IPS-20b (cell line): ENCODE measurements around the gene ST7.

Experiments
- H3K27ac ChIP-seq: one replicate; pipeline ENCODE4 v1.5.1; 2013; ENCODE audit warnings: low read length
- H3K27me3 ChIP-seq: 2 replicates; pipeline ENCODE4 v1.6.1; 2013; ENCODE audit warnings: mild to moderate bottlenecking, low read length, inconsistent platforms; ENCODE audit not compliant: insufficient read depth
- H3K36me3 ChIP-seq: 2 replicates; pipeline ENCODE4 v1.6.1; 2013; ENCODE audit warnings: low read depth, mild to moderate bottlenecking, inconsistent platforms, low read length, moderate library complexity; ENCODE audit not compliant: insufficient read depth
- H3K4me1 ChIP-seq: 2 replicates; pipeline ENCODE4 v1.6.1; 2013; ENCODE audit warnings: mild to moderate bottlenecking, control low read depth, inconsistent platforms, low read length, moderate library complexity; ENCODE audit not compliant: insufficient read depth
- H3K4me3 ChIP-seq: 2 replicates; pipeline ENCODE4 v1.5.1; 2013; ENCODE audit warnings: mild to moderate bottlenecking, low read length, inconsistent platforms
- H3K9ac ChIP-seq: 2 replicates; pipeline ENCODE4 v1.6.1; 2013; ENCODE audit warnings: low read depth, mild to moderate bottlenecking, inconsistent platforms, low read length, moderate library complexity
- H3K9me3 ChIP-seq: 2 replicates; pipeline ENCODE4 v1.6.1; 2013; ENCODE audit warnings: mild to moderate bottlenecking, low read depth, low read length, inconsistent platforms; ENCODE audit not compliant: insufficient read depth

The ST7 gene

GRCh38 chr7:117274951-117275350, 321.6 kb downstream of the ST7 start:
- H3K36me3 ChIP-seq: no peaks in the 10 kb centered on the region
- H3K9ac ChIP-seq: no peak overlapping the region
- no peaks in the 10 kb centered on the region for H3K4me1 ChIP-seq
- H3K9me3 ChIP-seq: no peaks in the 10 kb centered on the region
- H3K4me3 ChIP-seq: no peak overlapping the region
- H3K27ac ChIP-seq: no peak overlapping the region
- no peaks in the 10 kb centered on the region for H3K27me3 ChIP-seq

- Histone ChIP-seq H3K27me3 (no peaks in the 10 kb centered on the region), H3K4me1 (no peaks in the 10 kb centered on the region), H3K9ac (no peak overlapping the region), H3K36me3 (no peaks in the 10 kb centered on the region), H3K4me3 (no peak overlapping the region), H3K9me3 (no peaks in the 10 kb centered on the region), H3K27ac (no peak overlapping the region)
These were observed 324.3 kb downstream of the ST7 start for GRCh38 chr7:117277576-117277975.

- no peaks in the 10 kb centered on the region for H3K4me1 ChIP-seq
- H3K27ac ChIP-seq: no peak overlapping the region
- no peak overlapping the region for H3K4me3 ChIP-seq
- H3K36me3 ChIP-seq: no peaks in the 10 kb centered on the region
- H3K9me3 ChIP-seq: no peaks in the 10 kb centered on the region
- no peak overlapping the region for H3K9ac ChIP-seq
- H3K27me3 ChIP-seq: no peaks in the 10 kb centered on the region
These were observed 324.7 kb downstream of the ST7 start for GRCh38 chr7:117278040-117278439.

- no peaks in the 10 kb centered on the region for H3K4me1 ChIP-seq
- no peaks in the 10 kb centered on the region for H3K27me3 ChIP-seq
- H3K9ac ChIP-seq: no peak overlapping the region
- H3K4me3 ChIP-seq: no peak overlapping the region
- H3K9me3 ChIP-seq: no peaks in the 10 kb centered on the region
- H3K36me3 ChIP-seq: no peaks in the 10 kb centered on the region
- H3K27ac ChIP-seq: no peak overlapping the region
These were observed 325.9 kb downstream of the ST7 start for GRCh38 chr7:117279203-117279602.
